Measurements from ENCODE around the gene TBC1D22A. TPM values are rescaled to one million over a fixed set of nuclear protein-coding genes. Genes with fewer than 3 reads are reported as not detected.

TBC1D22A gene
- total RNA-seq, 1 experiment from 2014 or later, result 14.3 TPM

GRCh38 chr22:47073075-47073474, 310.6 kb downstream of the TBC1D22A start:
- Histone ChIP-seq H3K79me2 (ENCODE audit: low read length) (no peaks in the 10 kb centered on the region), H3K9me2 (replicated peaks; ENCODE audit: low read length) (no peaks in the 10 kb centered on the region), H3K9me3 (ENCODE audit: low read length) (no peaks in the 10 kb centered on the region), H3K4me3 (ENCODE audit: low read length) (no peak overlapping the region), H3K4me1 (ENCODE audit: insufficient read depth, low read length) (no peaks in the 10 kb centered on the region), H3K27ac (ENCODE audit: low read length) (no peak overlapping the region), H2AFZ (ENCODE audit: low read length) (no peak overlapping the region), H3K4me2 (ENCODE audit: low read length) (no peak overlapping the region), H3K9ac (ENCODE audit: low read length) (no peak overlapping the region), H3K27me3 (ENCODE audit: low read length) (no peaks in the 10 kb centered on the region), H4K20me1 (ENCODE audit: low read length) (no peaks in the 10 kb centered on the region), H3F3A (ENCODE audit: low read length, unreplicated experiment) (no peaks in the 10 kb centered on the region), H3K36me3 (ENCODE audit: low read depth, low read length) (no peaks in the 10 kb centered on the region)
- intact Hi-C loops (cut with micrococcal nuclease), result no loop called here
- ATAC-seq, result no peak
- no peak for DNase-seq
- TF ChIP-seq CTCF (conservative IDR thresholded peaks at IDR 0.05; ENCODE audit: low read depth, low read length), result no peak
- no peak for TF ChIP-seq EZH2phosphoT487 (IDR thresholded peaks at IDR 0.05; ENCODE audit: borderline replicate concordance, low read length)
- TF ChIP-seq EZH2 (IDR thresholded peaks at IDR 0.05; ENCODE audit: low read length, unreplicated experiment), result no peak
- BruUV-seq (replicated peaks), result no TSS peak
- CTCF ChIA-PET, result no interaction called here
- POLR2A ChIA-PET (ENCODE audit: unreplicated experiment), result no interaction called here

GRCh38 chr22:47074105-47074504, 311.7 kb downstream of the TBC1D22A start:
- DNase-seq (no peak), ATAC-seq (no peak)
- no peaks in the 10 kb centered on the region for H3K79me2 ChIP-seq (ENCODE audit: low read length)
- BruUV-seq (replicated peaks), result no TSS peak
- no peaks in the 10 kb centered on the region for H4K20me1 ChIP-seq (ENCODE audit: low read length)
- TF ChIP-seq EZH2phosphoT487 (IDR thresholded peaks at IDR 0.05; ENCODE audit: borderline replicate concordance, low read length) (no peak), CTCF (conservative IDR thresholded peaks at IDR 0.05; ENCODE audit: low read depth, low read length) (no peak), EZH2 (IDR thresholded peaks at IDR 0.05; ENCODE audit: low read length, unreplicated experiment) (no peak)
- no peak overlapping the region for H3K27ac ChIP-seq (ENCODE audit: low read length)
- CTCF ChIA-PET, result no interaction called here
- no peaks in the 10 kb centered on the region for H3K27me3 ChIP-seq (ENCODE audit: low read length)
- H3K4me1 ChIP-seq (ENCODE audit: insufficient read depth, low read length), result no peaks in the 10 kb centered on the region
- H3K36me3 ChIP-seq (ENCODE audit: low read depth, low read length), result no peaks in the 10 kb centered on the region
- no peak overlapping the region for H3K4me2 ChIP-seq (ENCODE audit: low read length)
- no peaks in the 10 kb centered on the region for H3K9me3 ChIP-seq (ENCODE audit: low read length)
- H3K4me3 ChIP-seq (ENCODE audit: low read length), result no peak overlapping the region
- H2AFZ ChIP-seq (ENCODE audit: low read length), result no peak overlapping the region
- H3F3A ChIP-seq (ENCODE audit: low read length, unreplicated experiment), result no peaks in the 10 kb centered on the region
- POLR2A ChIA-PET (ENCODE audit: unreplicated experiment), result no interaction called here
- H3K9me2 ChIP-seq (replicated peaks; ENCODE audit: low read length), result no peaks in the 10 kb centered on the region
- intact Hi-C loops (cut with micrococcal nuclease), result no loop called here
- no peak overlapping the region for H3K9ac ChIP-seq (ENCODE audit: low read length)

GRCh38 chr22:47075568-47075967, 313.1 kb downstream of the TBC1D22A start:
- CTCF ChIA-PET, result no interaction called here
- no peak for DNase-seq

More at GRCh38 chr22:47075568-47075967, 313.1 kb downstream of the TBC1D22A start:
- Histone ChIP-seq H3K9ac (ENCODE audit: low read length) (no peak overlapping the region), H3K9me3 (ENCODE audit: low read length) (no peaks in the 10 kb centered on the region), H3F3A (ENCODE audit: low read length, unreplicated experiment) (no peaks in the 10 kb centered on the region), H3K4me1 (ENCODE audit: insufficient read depth, low read length) (no peaks in the 10 kb centered on the region), H2AFZ (ENCODE audit: low read length) (no peak overlapping the region), H4K20me1 (ENCODE audit: low read length) (no peaks in the 10 kb centered on the region), H3K79me2 (ENCODE audit: low read length) (no peaks in the 10 kb centered on the region), H3K9me2 (replicated peaks; ENCODE audit: low read length) (no peaks in the 10 kb centered on the region), H3K27me3 (ENCODE audit: low read length) (no peaks in the 10 kb centered on the region), H3K36me3 (ENCODE audit: low read depth, low read length) (no peaks in the 10 kb centered on the region), H3K4me2 (ENCODE audit: low read length) (no peak overlapping the region), H3K27ac (ENCODE audit: low read length) (no peak overlapping the region), H3K4me3 (ENCODE audit: low read length) (no peak overlapping the region)
- intact Hi-C loops (cut with micrococcal nuclease), result no loop called here
- no TSS peak for BruUV-seq (replicated peaks)
- POLR2A ChIA-PET (ENCODE audit: unreplicated experiment), result no interaction called here
- ATAC-seq, result no peak
- no peak for TF ChIP-seq EZH2 (IDR thresholded peaks at IDR 0.05; ENCODE audit: low read length, unreplicated experiment)
- no peak for TF ChIP-seq EZH2phosphoT487 (IDR thresholded peaks at IDR 0.05; ENCODE audit: borderline replicate concordance, low read length)
- TF ChIP-seq CTCF (conservative IDR thresholded peaks at IDR 0.05; ENCODE audit: low read depth, low read length), result no peak

All from PC-3 (cell line).